Suprapubic skin (tissue), 4 donors: Measurements from ENCODE around the gene CCDC178. TPM values are rescaled to one million over a fixed set of nuclear protein-coding genes. Genes with fewer than 3 reads are reported as not detected.

Experiments
- DNase-seq, 2 donors: peaks; one replicate each; pipeline ENCODE4 v3.0.0-alpha.2; 2019; ENCODE audit warnings: low spot score in 2 of 2
- H3K27ac ChIP-seq: fragments of 200-600 bp; sonication (generic); one replicate; pipeline ENCODE4 v1.5.1; 2019
- H3K27me3 ChIP-seq: fragments of 200-600 bp; sonication (generic); one replicate; pipeline ENCODE4 v1.5.1; 2019
- H3K36me3 ChIP-seq: fragments of 200-600 bp; sonication (generic); one replicate; pipeline ENCODE4 v1.5.1; 2019
- H3K4me1 ChIP-seq: fragments of 200-600 bp; sonication (generic); one replicate; pipeline ENCODE4 v1.5.1; 2019
- H3K4me3 ChIP-seq: fragments of 200-600 bp; sonication (generic); one replicate; pipeline ENCODE4 v1.5.1; 2019; ENCODE audit warnings: mild to moderate bottlenecking
- H3K9me3 ChIP-seq: fragments of 200-600 bp; sonication (generic); one replicate; pipeline ENCODE4 v1.5.1; 2019
- CTCF ChIP-seq, 2 donors: fragments of 200-600 bp in 1 of 2; fragments of 450-650 bp in 1 of 2; sonication (generic) in 1 of 2; IDR thresholded peaks; one replicate each; pipeline ENCODE4 v1.5.1; 2016 to 2019; ENCODE audit warnings: antibody characterized with exemption in 2 of 2, mild to moderate bottlenecking in 1 of 2, moderate library complexity in 1 of 2
- EP300 ChIP-seq: sonication (generic); formaldehyde crosslinking; IDR thresholded peaks from one replicate; pipeline ENCODE4 v1.6.1; 2017; ENCODE audit warnings: antibody characterized with exemption
- POLR2A ChIP-seq, 2 donors: fragments of 450-650 bp; IDR thresholded peaks; one replicate each; pipeline ENCODE4 v1.6.1; 2017; ENCODE audit warnings: antibody characterized with exemption in 2 of 2, mild to moderate bottlenecking in 2 of 2, moderate library complexity in 2 of 2
- POLR2AphosphoS5 ChIP-seq, 3 donors: sonication (generic); formaldehyde crosslinking; IDR thresholded peaks; one replicate each; pipeline ENCODE4 v1.6.1; 2017; ENCODE audit warnings: antibody characterized with exemption in 3 of 3
- WGBS: methylation state at CpG from one replicate; pipeline ENCODE4 v1.1.5; 2018; 5-methylcytosine and 5-hydroxymethylcytosine counted together
- total RNA-seq, 4 donors: library from RNA; depleted of rRNA; stranded (reverse); fragments of >200 nt; gene quantifications; one replicate each; pipeline ENCODE4 v1.1.0, GENCODE V29; 2016

Gene CCDC178
- total RNA-seq, 4 donors from 2014 or later = not detected

GRCh38 chr18:32910694-32911296, 529.7 kb downstream of the CCDC178 start:
- no peaks in the 10 kb centered on the region for H3K4me1 ChIP-seq
- no peak for DNase-seq
- H3K27me3 ChIP-seq = no peaks in the 10 kb centered on the region
- H3K9me3 ChIP-seq = no peaks in the 10 kb centered on the region
- no peak for TF ChIP-seq POLR2A (IDR thresholded peaks at IDR 0.05)
- TF ChIP-seq EP300 = no peak
- TF ChIP-seq CTCF (IDR thresholded peaks at IDR 0.05) = no peak
- TF ChIP-seq POLR2AphosphoS5 (IDR thresholded peaks at IDR 0.05) = no peak
- H3K27ac ChIP-seq = no peak overlapping the region
- WGBS = 80% methylated on average over 5 of the region's 5 CpGs
- H3K36me3 ChIP-seq = no peaks in the 10 kb centered on the region
- no peak overlapping the region for H3K4me3 ChIP-seq

GRCh38 chr18:32909798-32910561, 530.5 kb downstream of the CCDC178 start:
- TF ChIP-seq POLR2A (IDR thresholded peaks at IDR 0.05) = no peak
- TF ChIP-seq EP300 = no peak
- TF ChIP-seq POLR2AphosphoS5 (IDR thresholded peaks at IDR 0.05) = no peak
- TF ChIP-seq CTCF (IDR thresholded peaks at IDR 0.05) = no peak
- no peak overlapping the region for H3K4me3 ChIP-seq
- H3K9me3 ChIP-seq = no peaks in the 10 kb centered on the region
- no peak overlapping the region for H3K27ac ChIP-seq
- WGBS = 76% methylated on average over 5 of the region's 5 CpGs
- H3K36me3 ChIP-seq = no peaks in the 10 kb centered on the region
- H3K27me3 ChIP-seq = no peaks in the 10 kb centered on the region
- no peak for DNase-seq
- no peaks in the 10 kb centered on the region for H3K4me1 ChIP-seq

GRCh38 chr18:32908424-32908805, 532.1 kb downstream of the CCDC178 start:
- WGBS = 90% methylated on average over 7 of the region's 7 CpGs
- TF ChIP-seq CTCF (IDR thresholded peaks at IDR 0.05) (no peak), POLR2AphosphoS5 (IDR thresholded peaks at IDR 0.05) (no peak), EP300 (no peak), POLR2A (IDR thresholded peaks at IDR 0.05) (no peak)

GRCh38 chr18:32907648-32908423, 532.7 kb downstream of the CCDC178 start:
- 81% methylated on average over 12 of the region's 12 CpGs for WGBS

More at GRCh38 chr18:32908424-32908805, 532.1 kb downstream of the CCDC178 start:
- no peaks in the 10 kb centered on the region for H3K4me1 ChIP-seq
- H3K36me3 ChIP-seq = no peaks in the 10 kb centered on the region
- no peak for DNase-seq
- H3K4me3 ChIP-seq = no peak overlapping the region
- H3K27me3 ChIP-seq = no peaks in the 10 kb centered on the region
- H3K9me3 ChIP-seq = no peaks in the 10 kb centered on the region
- H3K27ac ChIP-seq = no peak overlapping the region

More at GRCh38 chr18:32907648-32908423, 532.7 kb downstream of the CCDC178 start:
- Histone ChIP-seq H3K9me3 (no peaks in the 10 kb centered on the region), H3K4me1 (no peaks in the 10 kb centered on the region), H3K36me3 (no peaks in the 10 kb centered on the region), H3K27ac (no peak overlapping the region), H3K4me3 (no peak overlapping the region), H3K27me3 (no peaks in the 10 kb centered on the region)
- no peak for TF ChIP-seq POLR2A (IDR thresholded peaks at IDR 0.05)
- no peak for TF ChIP-seq EP300
- no peak for TF ChIP-seq POLR2AphosphoS5 (IDR thresholded peaks at IDR 0.05)
- TF ChIP-seq CTCF (IDR thresholded peaks at IDR 0.05) = no peak
- no peak for DNase-seq
